Gastroesophageal sphincter (tissue), 4 donors: ENCODE data around the gene SIAH2. TPM values are rescaled to one million over a fixed set of nuclear protein-coding genes. Genes with fewer than 3 reads are reported as not detected.

Experiments
- ATAC-seq: fragments of 150-250 bp; one replicate; pipeline ENCODE4 v1.9.1; 2016; ENCODE audit warnings: mild to moderate bottlenecking, moderate library complexity
- H3K27ac ChIP-seq, 4 donors: fragments of 200-600 bp; sonication (generic) in 3 of 4; 1 replicate in 3 of 4; 2 replicates in 1 of 4; pipeline ENCODE4 v1.5.1; 2016 to 2019
- H3K27me3 ChIP-seq: fragments of 200-600 bp; sonication (generic); one replicate; pipeline ENCODE4 v1.5.1; 2019
- H3K36me3 ChIP-seq, 2 donors: fragments of 200-600 bp; sonication (generic); one replicate each; pipeline ENCODE4 v1.5.1; 2019; ENCODE audit warnings: control low read depth in 1 of 2
- H3K4me1 ChIP-seq, 3 donors: fragments of 200-600 bp; sonication (generic); 1 replicate in 2 of 3; 2 replicates in 1 of 3; pipeline ENCODE4 v1.5.1; 2016 to 2019; ENCODE audit warnings: control low read depth in 2 of 3
- H3K4me3 ChIP-seq, 2 donors: fragments of 200-600 bp; sonication (generic); one replicate each; pipeline ENCODE4 v1.5.1; 2019; ENCODE audit warnings: mild to moderate bottlenecking in 1 of 2, moderate library complexity in 1 of 2
- H3K9me3 ChIP-seq, 3 donors: fragments of 200-600 bp; sonication (generic); one replicate each; pipeline ENCODE4 v1.5.1; 2017 to 2019; ENCODE audit warnings: control low read depth in 2 of 3
- CTCF ChIP-seq, 4 experiments: fragments of 200-600 bp in 2 of 4; fragments of 450-650 bp in 2 of 4; sonication (generic) in 1 of 4; IDR thresholded peaks; one replicate each; pipeline ENCODE4 v1.5.1; 2017 to 2019; ENCODE audit warnings: antibody characterized with exemption in 4 of 4, mild to moderate bottlenecking in 2 of 4, moderate library complexity in 2 of 4
- EP300 ChIP-seq: sonication (generic); formaldehyde crosslinking; IDR thresholded peaks from one replicate; pipeline ENCODE4 v1.6.1; 2017; ENCODE audit warnings: antibody characterized with exemption, mild to moderate bottlenecking
- POLR2A ChIP-seq, 2 donors: fragments of 450-650 bp; IDR thresholded peaks; one replicate each; pipeline ENCODE4 v1.6.1; 2017; ENCODE audit warnings: antibody characterized with exemption in 2 of 2, mild to moderate bottlenecking in 2 of 2, moderate library complexity in 1 of 2
- POLR2AphosphoS5 ChIP-seq: sonication (generic); formaldehyde crosslinking; IDR thresholded peaks from one replicate; pipeline ENCODE4 v1.6.1; 2017; ENCODE audit warnings: antibody characterized with exemption
- WGBS, 2 donors: methylation state at CpG; one replicate each; pipeline ENCODE4 v1.1.5; 2018; ENCODE audit warnings: low coverage in 1 of 2; 5-methylcytosine and 5-hydroxymethylcytosine counted together
- total RNA-seq, 4 donors: library from RNA; depleted of rRNA; stranded (reverse); fragments of >200 nt; gene quantifications; one replicate each; pipeline ENCODE4 v1.1.0, GENCODE V29; 2016

SIAH2 gene
- total RNA-seq, 4 donors from 2014 or later = 26.0 to 36.1 (median 28.5) TPM

GRCh38 chr3:150691414-150692040, 71.4 kb downstream of the SIAH2 start:
- no peak overlapping the region for H3K4me3 ChIP-seq
- ATAC-seq = no peak
- WGBS, 2 donors = 63 to 92% methylated on average over 2 of the region's 2 CpGs
- H3K36me3 ChIP-seq = no peaks in the 10 kb centered on the region
- H3K27ac ChIP-seq = no peak overlapping the region
- TF ChIP-seq EP300 = no peak
- TF ChIP-seq POLR2A (IDR thresholded peaks at IDR 0.05) = no peak
- no peak for TF ChIP-seq CTCF (IDR thresholded peaks at IDR 0.05)
- no peak for TF ChIP-seq POLR2AphosphoS5
- no peaks in the 10 kb centered on the region for H3K4me1 ChIP-seq
- no peaks in the 10 kb centered on the region for H3K27me3 ChIP-seq
- H3K9me3 ChIP-seq = no peaks in the 10 kb centered on the region

Other genes with a start within 250 kb of the SIAH2 start
- gene SERP1, start 216.7 kb downstream of the SIAH2 start, total RNA-seq = 100 to 1,000 TPM in 3 of 4 donors, 10 to 100 TPM in 1; 72.8 to 187 (median 154) TPM
- gene EIF2A, start 216.4 kb downstream of the SIAH2 start, total RNA-seq = 100 to 1,000 TPM in 3 of 4 donors, 10 to 100 TPM in 1; 98.4 to 178 (median 140) TPM
- gene SELENOT, start 159.8 kb downstream of the SIAH2 start, total RNA-seq = 100 to 1,000 TPM in 2 of 4 donors, 10 to 100 TPM in 2; 46.1 to 167 (median 97.2) TPM
- not detected for gene ERICH6, start 59.2 kb downstream of the SIAH2 start, total RNA-seq
- not detected for gene MINDY4B, start 142.3 kb upstream of the SIAH2 start, total RNA-seq
- gene CLRN1, start 209.6 kb upstream of the SIAH2 start, total RNA-seq = not detected